Activated naive CD4-positive, alpha-beta T cell treated with Interleukin-2 at 50 U/mL for 16 hours (primary cell): ENCODE data around the gene FAM240A.
"Not testable (repeated sequence)": the region's sequence is repeated elsewhere in the genome, so short reads cannot be mapped to it uniquely, and the experiment has no call there.

Source experiments
- DNase-seq: peaks from one replicate; pipeline ENCODE4 v3.0.0-alpha.2; 2020

The FAM240A gene

GRCh38 chr3:46587268-46587667 is 25.1 kb upstream of the FAM240A start:
- DNase-seq: not testable (repeated sequence)

- DNase-seq: no peak
These were observed 19.0 kb upstream of the FAM240A start for GRCh38 chr3:46593274-46593862.

GRCh38 chr3:46593979-46594378 is 18.3 kb upstream of the FAM240A start:
- no peak for DNase-seq

GRCh38 chr3:46594723-46595122 is 17.6 kb upstream of the FAM240A start:
- no peak for DNase-seq

GRCh38 chr3:46595819-46596314 is 16.5 kb upstream of the FAM240A start:
- no peak for DNase-seq

- DNase-seq: no peak
These were observed 12.7 kb upstream of the FAM240A start for GRCh38 chr3:46599590-46599989.

- DNase-seq: no peak
These were observed 8.8 kb upstream of the FAM240A start for GRCh38 chr3:46603446-46604046.

- no peak for DNase-seq
These were observed 8.2 kb upstream of the FAM240A start for GRCh38 chr3:46604127-46604526.

GRCh38 chr3:46607603-46608028 is 4.7 kb upstream of the FAM240A start:
- DNase-seq: no peak

GRCh38 chr3:46609212-46609721 is 3.1 kb upstream of the FAM240A start:
- DNase-seq: no peak

- DNase-seq: no peak
These were observed 2.2 kb upstream of the FAM240A start for GRCh38 chr3:46609944-46610722.

GRCh38 chr3:46613313-46614005 is 1.1 kb downstream of the FAM240A start:
- no peak for DNase-seq

- no peak for DNase-seq
These were observed 2.1 kb downstream of the FAM240A start for GRCh38 chr3:46614431-46614830.

- DNase-seq: no peak
These were observed 2.9 kb downstream of the FAM240A start for GRCh38 chr3:46615050-46615775.

GRCh38 chr3:46615976-46616375 is 3.7 kb downstream of the FAM240A start:
- DNase-seq: no peak

GRCh38 chr3:46617941-46618340 is 5.6 kb downstream of the FAM240A start:
- DNase-seq: no peak

- DNase-seq: no peak
These were observed 7.8 kb downstream of the FAM240A start for GRCh38 chr3:46619845-46620778.

- no peak for DNase-seq
These were observed 12.2 kb downstream of the FAM240A start for GRCh38 chr3:46624533-46624932.

GRCh38 chr3:46624975-46625490 is 12.7 kb downstream of the FAM240A start:
- DNase-seq: no peak

GRCh38 chr3:46626039-46626438 is 13.7 kb downstream of the FAM240A start:
- DNase-seq: no peak

GRCh38 chr3:46627078-46627477 is 14.8 kb downstream of the FAM240A start:
- no peak for DNase-seq
